AG04450 (cell line): ENCODE measurements around the gene WDR18. TPM values are rescaled to one million over a fixed set of nuclear protein-coding genes. Genes with fewer than 3 reads are reported as not detected.

Source experiments
- CTCF ChIA-PET: fragments of 300-600, 350-600 bp; formaldehyde crosslinking; extraction: SDS; loops from one replicate; lab custom pipeline; 2022; ENCODE audit warnings: antibody characterized with exemption, inconsistent platforms; lab: Charles Lee
- POLR2A ChIA-PET: fragments of 350-600 bp; formaldehyde crosslinking; extraction: SDS; loops from one replicate; lab custom pipeline; 2021; ENCODE audit warnings: antibody characterized with exemption, inconsistent platforms; lab: Yijun Ruan, JAX
- DNase-seq: peaks from one replicate; pipeline ENCODE4 v3.0.0-alpha.2; 2011; ENCODE audit warnings: low read depth, low spot score
- H3K27ac ChIP-seq: one replicate; pipeline ENCODE4 v1.5.1; 2012; ENCODE audit warnings: low read depth, low read length, control low read depth
- H3K27me3 ChIP-seq: one replicate; pipeline ENCODE4 v1.6.0; 2012; ENCODE audit warnings: low read length; ENCODE audit not compliant: control insufficient read depth, insufficient read depth
- H3K4me3 ChIP-seq: 2 replicates; pipeline ENCODE4 v1.5.1; 2011; ENCODE audit warnings: mild to moderate bottlenecking, low read depth, low read length, control low read depth
- H3K9me3 ChIP-seq: 2 replicates; pipeline ENCODE4 v1.5.1; 2012; ENCODE audit warnings: low read length; ENCODE audit not compliant: control insufficient read depth, insufficient read depth
- CTCF ChIP-seq: IDR thresholded peaks from 2 replicates; pipeline ENCODE4 v1.5.1; 2011; ENCODE audit warnings: low read depth, low read length, control low read depth, inconsistent platforms
- polyA plus RNA-seq: library from polyadenylated mRNA; depleted of rRNA; stranded (reverse); fragments of >200 nt; gene quantifications from 2 replicates; pipeline ENCODE4 v1.2.3, GENCODE V29; 2011

Gene WDR18
- polyA plus RNA-seq, 1 experiment = 24.5 TPM

DNA sequence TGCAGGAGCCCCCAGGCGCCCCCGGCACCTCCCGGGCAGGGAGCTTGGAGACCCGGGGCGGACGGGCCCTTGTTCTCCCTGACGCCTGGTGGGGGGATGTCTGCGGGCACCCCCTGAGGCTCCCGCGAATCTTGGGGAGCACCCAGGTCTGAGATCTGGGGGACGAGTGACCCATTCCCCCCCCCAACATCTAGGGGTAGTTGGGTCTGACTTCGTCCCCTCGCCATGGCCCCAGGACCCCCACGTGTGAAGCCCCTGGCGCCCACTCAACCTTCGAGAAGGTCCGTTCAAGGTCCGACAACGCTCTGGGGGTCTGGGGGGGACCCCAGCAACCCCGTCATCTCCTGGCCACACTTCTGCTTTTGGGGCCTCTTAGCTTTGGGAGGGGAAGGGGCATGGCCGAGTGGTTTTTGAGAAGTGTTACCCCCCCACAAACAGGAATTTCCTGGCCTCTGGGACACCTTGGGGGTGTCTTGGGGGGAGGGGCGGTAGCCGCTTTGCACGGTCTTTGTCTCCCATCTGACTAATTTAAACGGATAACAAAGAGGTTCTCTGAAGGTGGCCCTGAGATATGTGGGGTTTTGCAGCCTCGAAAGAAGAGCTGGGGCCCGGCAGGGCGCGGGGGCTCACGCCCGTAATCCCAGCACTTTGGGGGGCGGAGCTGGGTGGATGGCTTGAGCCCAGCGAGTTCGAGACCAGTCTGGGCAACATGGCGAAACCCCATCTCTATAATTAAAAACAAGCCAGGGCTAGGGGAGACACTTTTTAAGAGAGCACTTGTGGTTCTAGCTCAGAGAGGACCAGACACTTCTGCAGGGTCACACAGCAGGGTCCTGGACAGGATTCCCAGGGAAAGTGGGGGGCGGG lies 42.9 kb downstream of the WDR18 start:
- ChIA-PET POLR2A (interaction anchor here (0.6 to 7.2 kb wide), 12 partner anchors 10 to 427 kb away, joined by 3 to 126 read pairs (median 4); partner anchors contain the start of genes ABCA7, CIRBP, GPX4 and MED16), CTCF (interaction anchor here (0.6 to 1.2 kb wide), 3 partner anchors 38 to 521 kb away, joined by 3 read pairs; no protein-coding TSS in a partner anchor)

DNA sequence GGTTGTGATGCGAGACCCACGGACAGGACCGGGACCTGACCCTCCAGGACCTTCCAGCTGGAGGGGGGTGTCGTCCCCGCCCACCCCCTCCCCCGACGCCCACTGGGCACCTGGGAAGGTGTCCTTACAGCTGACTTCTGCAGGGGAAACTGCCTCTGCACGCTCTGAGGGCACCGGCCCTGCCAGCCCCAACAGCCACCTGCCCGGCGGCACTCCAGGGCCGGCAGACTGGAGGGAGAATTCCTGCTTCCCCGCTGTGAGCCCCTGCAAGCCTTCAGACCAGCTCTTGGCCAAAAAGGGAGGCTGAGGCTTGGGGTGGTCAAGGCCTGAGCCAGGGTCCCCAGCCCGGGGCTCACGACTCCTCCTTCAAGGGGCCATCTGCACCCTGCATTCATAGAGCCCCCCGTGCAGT lies 43.5 kb downstream of the WDR18 start:
- H3K27me3 ChIP-seq = no peaks in the 10 kb centered on the region
- POLR2A ChIA-PET = interaction anchor here (0.6 to 7.2 kb wide), 8 partner anchors 8 to 276 kb away, joined by 3 to 126 read pairs (median 6); partner anchors contain the start of genes ABCA7, CIRBP, GPX4 and MED16
- peak overlapping the region; percentile 98 for H3K27ac ChIP-seq
- TF ChIP-seq CTCF = no peak
- CTCF ChIA-PET = interaction anchor here (1.2 kb wide), 1 partner anchor 37 kb away, joined by 3 read pairs; no protein-coding TSS in a partner anchor
- DNase-seq = no peak
- H3K9me3 ChIP-seq = peaks cover 10% of the 10 kb centered on the region; the same call in 1 of the 2 replicates
- H3K4me3 ChIP-seq = peak overlapping the region; percentile 89

More for the DNA sequence above, 42.9 kb downstream of the WDR18 start:
- Histone ChIP-seq H3K9me3 (peaks cover 10% of the 10 kb centered on the region; the same call in 1 of the 2 replicates), H3K4me3 (peak overlapping the region; percentile 89), H3K27ac (peak overlapping the region; percentile 98), H3K27me3 (no peaks in the 10 kb centered on the region)
- no peak for DNase-seq
- no peak for TF ChIP-seq CTCF

DNA sequence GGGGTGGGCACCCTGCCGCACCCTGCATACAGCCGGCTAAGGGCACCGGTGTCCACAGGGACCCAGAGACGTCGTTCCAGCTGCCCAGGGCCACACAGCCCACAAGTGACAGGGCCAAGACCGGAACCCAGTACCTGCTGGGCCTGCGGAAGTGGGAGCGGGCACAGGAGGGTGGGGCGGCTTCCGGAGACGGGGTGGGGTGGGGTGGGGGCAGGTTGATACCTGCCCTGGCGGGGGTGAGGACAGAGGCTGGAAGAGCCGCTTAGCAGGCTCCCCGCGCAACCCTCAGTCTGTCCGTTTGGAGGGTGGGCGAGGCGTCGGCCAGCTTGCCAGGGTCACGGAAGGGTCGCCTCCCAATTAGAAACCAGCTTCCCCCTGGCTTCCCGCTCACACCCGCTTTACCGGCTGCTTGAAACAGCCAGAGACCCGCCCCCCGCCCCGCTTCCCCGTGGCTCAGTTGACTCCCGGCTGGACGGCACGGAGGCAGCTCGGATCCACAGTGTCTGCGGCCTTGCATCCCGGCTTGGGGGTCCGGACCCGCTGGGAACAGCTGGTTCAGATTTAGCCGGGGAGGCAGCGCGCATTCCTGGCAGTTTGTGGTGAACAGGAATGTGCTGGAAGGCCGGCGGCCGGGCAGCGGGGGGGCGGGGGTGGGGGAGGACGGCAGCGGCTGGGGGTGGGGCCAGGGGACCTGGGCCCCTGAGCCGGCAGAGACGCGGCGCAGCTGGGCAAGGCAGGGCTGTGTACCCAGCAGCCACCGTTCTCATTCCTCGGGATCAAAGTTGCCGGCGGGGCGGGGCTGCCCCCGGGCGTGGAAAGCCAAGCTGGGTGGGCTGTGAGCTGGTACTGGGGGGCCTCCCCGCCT lies 44.1 kb downstream of the WDR18 start:
- POLR2A ChIA-PET = interaction anchor here (0.6 to 7.2 kb wide), 13 partner anchors 8 to 1450 kb away, joined by 3 to 126 read pairs (median 5); partner anchors contain the start of genes ABCA7, GPX4 and WDR18
- CTCF ChIA-PET = no interaction called here
- no peak for TF ChIP-seq CTCF
- Histone ChIP-seq H3K27ac (peak overlapping the region; percentile 98), H3K4me3 (peak overlapping the region; percentile 89), H3K9me3 (peaks cover 10% of the 10 kb centered on the region; the same call in 1 of the 2 replicates), H3K27me3 (no peaks in the 10 kb centered on the region)
- DNase-seq = peak; percentile 93

DNA sequence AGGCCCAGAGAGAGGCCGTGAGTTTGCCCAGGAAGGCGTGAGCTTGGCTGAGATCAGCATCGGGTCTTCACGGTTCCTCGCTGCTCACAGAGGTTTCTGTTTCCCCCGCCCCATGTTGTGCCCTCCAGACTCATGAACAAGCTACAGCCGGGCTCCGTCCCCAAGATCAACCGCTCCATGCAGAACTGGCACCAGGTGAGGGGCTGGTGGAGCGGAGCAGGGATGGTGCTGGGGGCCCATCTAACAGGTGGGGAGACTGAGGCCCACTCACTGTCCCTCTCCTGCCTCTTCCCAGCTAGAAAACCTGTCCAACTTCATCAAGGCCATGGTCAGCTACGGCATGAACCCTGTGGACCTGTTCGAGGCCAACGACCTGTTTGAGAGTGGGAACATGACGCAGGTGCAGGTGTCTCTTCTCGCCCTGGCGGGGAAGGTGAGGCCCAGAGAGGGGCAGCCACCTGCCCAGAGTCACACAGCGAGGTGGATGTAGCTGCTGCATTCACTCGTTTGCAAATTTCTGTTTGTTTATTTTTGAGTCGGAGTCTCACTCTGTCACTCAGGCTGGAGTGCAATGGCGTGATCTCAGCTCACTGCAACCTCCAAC lies 48.2 kb downstream of the WDR18 start:
- Histone ChIP-seq H3K9me3 (peaks cover 5% of the 10 kb centered on the region; the same call in 1 of the 2 replicates), H3K27me3 (no peaks in the 10 kb centered on the region), H3K27ac (no peak overlapping the region), H3K4me3 (no peak overlapping the region)
- ChIA-PET POLR2A (interaction anchor here (0.6 to 7.2 kb wide), 4 partner anchors 7 to 838 kb away, joined by 3 to 126 read pairs (median 4); partner anchors contain the start of gene ABCA7), CTCF (interaction anchor here (1.5 kb wide), 1 partner anchor 212 kb away, joined by 6 read pairs; no protein-coding TSS in a partner anchor)
- TF ChIP-seq CTCF = no peak
- DNase-seq = no peak
